Stimulated activated CD8-positive, alpha-beta memory T cell treated with anti-CD3 and anti-CD28 coated beads, Interleukin-15, amount 100 ng/mL, for 48 hours (primary cell): ENCODE results near the gene NXPE4.

ENCODE experiments used
- DNase-seq, 2 donors: peaks; one replicate each; pipeline ENCODE4 v3.0.0-alpha.2; 2020; ENCODE audit warnings: low read depth in 2 of 2

NXPE4 gene

DNA sequence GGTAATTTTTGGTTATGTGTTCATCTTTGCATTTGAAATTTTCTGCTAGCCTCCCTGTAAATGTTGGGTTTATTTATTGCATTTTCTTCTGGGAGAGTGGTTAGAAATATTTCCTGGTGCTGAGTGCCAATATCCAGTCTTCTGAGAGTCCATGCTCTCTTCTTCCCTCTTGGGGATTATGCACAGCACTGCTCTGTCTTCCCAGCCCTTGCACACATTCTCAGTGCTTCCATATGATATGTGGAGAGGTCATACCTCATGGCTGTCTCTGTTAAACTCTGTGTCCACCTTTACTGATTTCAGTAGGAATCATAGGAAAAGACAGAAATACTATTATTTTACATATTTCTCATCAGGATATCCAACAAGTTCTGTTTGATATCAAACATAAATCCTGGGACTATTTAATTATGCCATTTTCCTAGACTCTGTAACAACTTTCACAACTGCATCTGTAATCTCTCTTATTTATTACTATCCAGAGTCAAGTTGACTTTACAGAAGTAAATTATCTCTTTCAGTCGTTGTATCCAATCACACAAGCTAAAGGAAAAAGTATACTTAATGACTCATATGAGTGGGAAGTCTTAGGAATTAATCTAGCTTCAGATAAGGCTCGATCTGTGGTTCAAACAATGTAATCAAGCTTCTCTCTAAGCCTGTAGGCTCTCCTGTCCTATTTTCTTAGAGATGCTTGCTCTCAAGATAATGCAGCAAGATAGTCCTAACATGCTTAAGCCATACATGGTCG, 33.2 kb downstream of the NXPE4 start:
- no peak for DNase-seq

DNA sequence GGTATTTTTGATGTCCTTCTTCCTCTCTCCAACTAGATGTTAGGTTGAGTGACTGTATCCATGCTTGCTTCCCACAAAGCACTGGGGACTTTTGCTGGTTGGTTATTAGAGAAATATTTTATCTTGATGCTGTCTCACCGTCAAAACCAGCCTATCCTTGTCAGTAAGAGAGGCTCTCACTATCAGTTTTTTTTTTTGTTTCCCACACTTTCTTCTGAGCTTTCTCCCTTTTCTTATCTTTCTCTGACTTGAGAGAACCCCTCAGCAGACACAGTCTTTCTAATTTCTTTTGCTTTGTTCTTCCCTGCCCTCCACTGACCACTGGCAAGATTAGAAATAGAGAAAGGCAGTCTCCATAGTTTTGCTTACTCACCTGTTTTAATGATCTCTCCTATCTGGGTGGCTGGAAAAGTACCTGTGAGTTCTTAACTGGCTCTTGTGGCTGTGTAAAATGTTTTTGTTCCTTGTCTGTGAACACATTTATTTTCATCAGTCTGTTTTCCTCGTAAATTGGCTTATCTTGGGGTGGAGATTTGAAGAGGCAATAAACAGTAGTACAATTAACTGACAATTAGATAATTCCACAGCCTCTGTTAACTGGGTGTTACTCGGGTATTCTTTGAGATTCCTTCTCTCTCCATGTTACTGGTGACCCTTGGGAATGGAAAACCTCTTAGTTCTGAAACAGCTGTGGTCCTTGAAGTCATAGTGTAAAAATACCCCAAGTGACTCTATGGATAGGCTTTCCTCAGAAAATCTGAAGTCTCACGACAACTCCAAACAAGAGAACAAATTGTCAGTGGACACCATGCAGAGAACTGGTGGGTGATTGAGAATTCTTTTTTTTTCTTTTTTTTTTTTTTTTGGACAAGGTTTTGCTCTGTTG, 35.9 kb downstream of the NXPE4 start, which contains the start of gene NXPE1:
NXPE1 (minus strand) TSS at position 457 of the 886 bp plus-strand sequence. CDS start 8,680 bp downstream, outside the sequence.
- DNase-seq = no peak

DNA sequence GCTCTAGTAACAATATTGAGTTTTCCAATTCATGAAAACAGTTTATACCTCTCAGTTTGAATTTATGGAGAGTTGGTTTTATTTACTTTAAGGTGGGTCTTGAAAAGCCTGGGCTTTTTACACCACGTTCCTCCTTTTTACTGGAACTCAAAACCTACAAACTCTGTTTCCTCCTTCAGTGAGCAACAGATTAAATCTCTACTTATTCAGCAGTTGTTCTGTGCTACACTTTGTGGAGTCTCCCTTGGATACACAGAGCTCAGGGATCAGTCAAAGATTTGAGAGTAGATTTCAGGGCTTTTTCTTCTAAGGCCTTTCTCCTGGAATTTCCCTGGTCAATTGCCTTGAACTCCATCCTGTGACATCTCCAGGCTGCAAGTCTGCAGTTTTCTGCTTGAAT, 39.5 kb downstream of the NXPE4 start:
- DNase-seq = no peak

DNA sequence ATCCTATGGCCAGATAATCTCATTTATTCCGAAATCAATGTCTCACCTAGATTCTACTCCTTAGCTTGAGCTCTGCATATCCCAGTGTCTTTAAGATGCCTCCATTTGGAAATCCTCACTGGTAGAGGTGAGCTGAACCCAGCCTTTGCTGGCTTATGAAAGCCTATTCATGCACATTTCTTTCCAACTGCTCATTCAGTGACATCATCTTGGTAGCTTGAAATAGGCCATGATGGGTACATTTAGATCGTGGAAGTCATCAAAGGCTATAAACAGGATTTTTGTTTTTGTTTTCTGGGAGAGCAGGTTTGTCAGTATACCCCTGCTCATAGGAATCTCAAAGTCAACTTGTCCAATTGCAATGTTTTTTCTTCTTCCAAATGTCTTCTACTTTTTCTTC, 41.9 kb downstream of the NXPE4 start:
- DNase-seq = no peak

DNA sequence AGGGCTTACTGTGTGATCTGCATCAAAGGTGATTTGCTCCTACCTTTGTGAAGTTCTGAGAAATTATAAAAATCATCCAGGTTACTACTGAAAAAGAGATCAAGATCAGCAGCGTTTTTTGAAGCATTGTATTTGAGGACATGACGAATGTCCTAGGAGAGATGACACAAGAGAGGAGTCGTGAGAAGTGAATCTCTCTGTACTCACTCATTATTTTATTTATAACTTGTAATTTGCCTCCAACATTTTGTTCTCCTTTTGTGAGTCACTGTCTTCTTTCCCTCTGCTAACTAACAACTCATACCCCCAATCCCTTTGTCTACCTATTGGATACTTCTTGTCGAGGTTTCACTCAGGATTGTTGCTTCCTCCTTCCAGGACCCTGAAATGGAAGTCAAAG, 44.5 kb downstream of the NXPE4 start:
- DNase-seq = no peak

DNA sequence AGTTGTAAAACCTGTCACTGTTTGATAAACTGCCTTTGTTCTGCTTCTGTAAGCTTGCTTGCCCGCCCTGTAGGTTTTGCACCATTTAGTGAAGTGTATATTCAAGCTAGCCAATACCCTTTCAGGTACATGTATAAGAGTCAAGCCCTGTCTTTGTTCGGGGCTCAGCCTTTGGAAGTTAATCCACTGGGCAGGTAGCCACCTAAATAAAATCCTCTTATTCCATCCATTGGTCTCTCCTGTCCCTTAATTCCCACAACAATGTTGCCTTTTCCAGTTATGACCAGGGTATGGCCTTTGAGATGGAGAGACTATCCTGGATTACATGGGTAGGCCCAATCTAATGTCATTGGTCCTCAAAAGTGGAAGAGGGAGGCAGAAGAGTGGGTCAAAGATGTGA, 69.9 kb downstream of the NXPE4 start:
- DNase-seq = no peak

DNA sequence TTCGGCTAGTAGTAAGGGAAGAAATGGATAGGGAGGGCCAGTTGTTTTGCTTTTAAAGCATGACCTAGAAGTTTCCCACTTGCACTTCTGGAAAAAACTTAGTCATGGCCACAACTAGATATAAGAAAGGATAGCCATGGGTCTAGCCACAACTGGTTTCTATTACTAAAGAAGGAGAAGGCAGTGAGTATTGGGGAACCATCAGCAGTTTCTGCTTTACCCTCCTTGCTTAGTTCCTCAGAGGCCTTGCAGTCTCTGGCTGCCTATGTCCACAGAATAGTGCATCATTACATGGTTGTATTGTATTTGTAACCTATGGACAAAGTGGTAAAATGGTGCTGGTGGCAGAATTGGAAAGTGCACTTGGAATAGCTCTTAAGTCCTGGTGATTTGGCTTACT, 71.5 kb downstream of the NXPE4 start:
- no peak for DNase-seq

DNA sequence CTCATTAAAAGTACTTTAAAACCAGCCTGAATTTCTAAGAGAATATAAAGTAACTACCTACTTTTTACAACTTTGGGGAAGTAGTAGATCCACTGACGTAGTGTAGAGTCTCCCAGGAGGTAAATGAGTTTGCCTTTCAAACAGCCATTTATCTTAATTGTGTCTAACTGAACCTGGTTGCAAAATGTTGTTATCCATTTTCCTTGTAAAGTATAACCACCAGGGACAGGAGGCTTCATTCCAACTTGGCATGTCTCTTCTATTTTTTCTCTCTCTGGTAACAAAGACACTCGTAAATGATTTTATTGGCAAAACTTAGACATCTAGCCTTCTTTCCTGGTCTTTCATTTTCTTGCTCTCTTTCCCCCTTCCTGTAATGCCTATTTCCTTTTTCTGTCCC, 72.8 kb downstream of the NXPE4 start:
- DNase-seq = no peak
